ENCODE measurements around the gene ZEB1.

The ZEB1 gene

GRCh38 chr10:31574577-31574976 lies 255.6 kb downstream of the ZEB1 start:
- in situ Hi-C loops (cut with MboI; ENCODE audit: low sequenced_read_pairs) = no loop called here

GRCh38 chr10:31578181-31578852 lies 259.3 kb downstream of the ZEB1 start:
- in situ Hi-C loops (cut with MboI; ENCODE audit: low sequenced_read_pairs) = no loop called here

GRCh38 chr10:31578951-31579350 lies 259.9 kb downstream of the ZEB1 start:
- in situ Hi-C loops (cut with MboI; ENCODE audit: low sequenced_read_pairs) = no loop called here
